Erythroblast (primary cell): ENCODE data around the gene E2F2.

Experiments used
- GATA1 ChIP-seq: IDR thresholded peaks from 2 replicates; pipeline ENCODE4 v1.6.1; 2011; ENCODE audit warnings: low read depth, mild to moderate bottlenecking, control low read depth, low read length, moderate library complexity
- POLR2A ChIP-seq: IDR thresholded peaks from 2 replicates; pipeline ENCODE4 v1.6.1; 2011; ENCODE audit warnings: mild to moderate bottlenecking, low read length

- TF ChIP-seq POLR2A (no peak), GATA1 (no peak)
Observed at GRCh38 chr1:23554127-23554480, 23.1 kb upstream of the E2F2 start.
